ENCODE measurements around the gene PTPRU.

PTPRU gene

GRCh38 chr1:29320156-29320940, 84.0 kb downstream of the PTPRU start:
- no peak for DNase-seq

- no peak for DNase-seq
These were observed 84.9 kb downstream of the PTPRU start for GRCh38 chr1:29321176-29321575.

GRCh38 chr1:29322147-29322694, 85.9 kb downstream of the PTPRU start:
- DNase-seq: no peak

GRCh38 chr1:29322861-29323585, 86.7 kb downstream of the PTPRU start:
- DNase-seq: no peak

GRCh38 chr1:29323636-29324035, 87.3 kb downstream of the PTPRU start:
- DNase-seq: no peak

GRCh38 chr1:29324202-29324601, 87.9 kb downstream of the PTPRU start:
- DNase-seq: no peak

GRCh38 chr1:29324771-29325351, 88.5 kb downstream of the PTPRU start:
- DNase-seq: no peak

- no peak for DNase-seq
These were observed 89.4 kb downstream of the PTPRU start for GRCh38 chr1:29325675-29326074.

- DNase-seq: no peak
These were observed 89.8 kb downstream of the PTPRU start for GRCh38 chr1:29326123-29326522.

GRCh38 chr1:29327223-29327935, 91.1 kb downstream of the PTPRU start:
- no peak for DNase-seq

GRCh38 chr1:29329022-29329775, 92.9 kb downstream of the PTPRU start:
- no peak for DNase-seq

GRCh38 chr1:29330089-29330488, 93.8 kb downstream of the PTPRU start:
- DNase-seq: no peak

- DNase-seq: no peak
These were observed 94.5 kb downstream of the PTPRU start for GRCh38 chr1:29330856-29331255.

GRCh38 chr1:29331309-29331708, 95.0 kb downstream of the PTPRU start:
- no peak for DNase-seq

- DNase-seq: no peak
These were observed 95.4 kb downstream of the PTPRU start for GRCh38 chr1:29331729-29332128.

GRCh38 chr1:29332204-29332603, 95.9 kb downstream of the PTPRU start:
- peak; percentile 13 for DNase-seq

GRCh38 chr1:29333008-29333407, 96.7 kb downstream of the PTPRU start:
- DNase-seq: no peak

GRCh38 chr1:29335573-29335972, 99.3 kb downstream of the PTPRU start:
- no peak for DNase-seq

- no peak for DNase-seq
These were observed 102.7 kb downstream of the PTPRU start for GRCh38 chr1:29338908-29339575.

- no peak for DNase-seq
These were observed 105.6 kb downstream of the PTPRU start for GRCh38 chr1:29341936-29342335.

GRCh38 chr1:29342351-29342750, 106.0 kb downstream of the PTPRU start:
- DNase-seq: no peak

- no peak for DNase-seq
These were observed 106.7 kb downstream of the PTPRU start for GRCh38 chr1:29342983-29343382.
